Karpas-422 (cell line): ENCODE measurements around the gene EYS. TPM values are rescaled to one million over a fixed set of nuclear protein-coding genes. Genes with fewer than 3 reads are reported as not detected.
"Not testable (repeated sequence)": the region's sequence is repeated elsewhere in the genome, so short reads cannot be mapped to it uniquely, and the experiment has no call there.

Experiments
- DNase-seq: peaks from one replicate; pipeline ENCODE4 v3.0.0-alpha.2; 2015
- H2AFZ ChIP-seq: fragments of 200-600 bp; sonication (generic); 2 replicates; pipeline ENCODE4 v1.6.1; 2014; ENCODE audit warnings: antibody characterized with exemption, low read length, mixed read lengths
- H3K27ac ChIP-seq: fragments of 200-600 bp; sonication (generic); 2 replicates; pipeline ENCODE4 v1.5.1; 2014; ENCODE audit warnings: mild to moderate bottlenecking, low read length, moderate library complexity
- H3K27me3 ChIP-seq: fragments of 200-600 bp; sonication (generic); 2 replicates; pipeline ENCODE4 v1.6.1; 2014; ENCODE audit warnings: low read length, mixed read lengths
- H3K36me3 ChIP-seq: fragments of 200-600 bp; sonication (generic); 2 replicates; pipeline ENCODE4 v1.6.1; 2014; ENCODE audit warnings: low read length, mixed read lengths; ENCODE audit not compliant: insufficient read depth
- H3K4me1 ChIP-seq: fragments of 200-600 bp; sonication (generic); 2 replicates; pipeline ENCODE4 v1.6.1; 2014; ENCODE audit warnings: mild to moderate bottlenecking, low read length, mixed read lengths
- H3K4me2 ChIP-seq: fragments of 200-600 bp; sonication (generic); 2 replicates; pipeline ENCODE4 v1.6.1; 2014; ENCODE audit warnings: low read length, low read depth, mild to moderate bottlenecking; ENCODE audit not compliant: poor library complexity, severe bottlenecking
- H3K4me3 ChIP-seq: fragments of 200-600 bp; sonication (generic); 2 replicates; pipeline ENCODE4 v1.5.1; 2014; ENCODE audit warnings: mild to moderate bottlenecking, antibody characterized with exemption, low read length, mixed read lengths
- H3K79me2 ChIP-seq: fragments of 200-600 bp; sonication (generic); 2 replicates; pipeline ENCODE4 v1.6.1; 2014; ENCODE audit warnings: mild to moderate bottlenecking, low read length, mixed read lengths
- H3K9ac ChIP-seq: fragments of 200-600 bp; sonication (generic); 2 replicates; pipeline ENCODE4 v1.6.0; 2014; ENCODE audit warnings: low read length
- H3K9me2 ChIP-seq: fragments of 200-600 bp; sonication (generic), shearing (Covaris generic); replicated peaks from 2 replicates; pipeline ENCODE4 v1.6.0; 2014; ENCODE audit warnings: mild to moderate bottlenecking, low read length, moderate library complexity; ENCODE audit not compliant: insufficient read depth
- H3K9me3 ChIP-seq: fragments of 300-700, 200-600 bp; sonication (generic); 2 replicates; pipeline ENCODE4 v1.6.1; 2014; ENCODE audit warnings: low read length, mixed read lengths
- H4K20me1 ChIP-seq: fragments of 200-600 bp; sonication (generic); 2 replicates; pipeline ENCODE4 v1.6.1; 2014; ENCODE audit warnings: mild to moderate bottlenecking, antibody characterized with exemption, low read length, low read depth; ENCODE audit not compliant: insufficient read depth
- total RNA-seq: library from RNA; depleted of rRNA; stranded (reverse); fragments of >200 nt; shearing (Covaris generic); gene quantifications from 2 replicates; pipeline ENCODE4 v1.2.3, GENCODE V29; 2014; ENCODE audit warnings: low replicate concordance

Gene EYS
- total RNA-seq, 1 experiment from 2014 or later = not detected

DNA sequence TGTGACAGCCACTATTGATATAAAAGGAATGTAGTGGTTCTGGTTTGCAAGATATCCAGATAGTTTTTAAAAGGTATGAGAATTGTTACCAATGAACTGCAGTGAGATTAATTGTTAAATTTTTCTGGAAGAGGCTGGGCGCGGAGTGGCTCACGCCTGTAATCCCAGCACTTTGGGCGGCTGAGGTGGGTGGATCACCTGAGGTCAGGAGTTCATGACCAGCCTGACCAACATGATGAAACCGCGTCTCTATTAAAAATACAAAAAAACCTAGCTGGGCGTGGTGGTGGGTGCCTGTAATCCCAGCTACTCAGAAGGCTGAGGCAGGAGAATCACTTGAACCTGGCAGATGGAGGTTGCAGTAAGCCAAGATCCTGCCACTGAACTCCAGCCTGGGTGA, 1906.6 kb downstream of the EYS start:
- H3K27ac ChIP-seq, H3K9me2 ChIP-seq, H3K9ac ChIP-seq, H2AFZ ChIP-seq, H3K9me3 ChIP-seq, DNase-seq, H3K4me1 ChIP-seq, H3K4me3 ChIP-seq, H3K4me2 ChIP-seq, H3K36me3 ChIP-seq, H3K27me3 ChIP-seq, H3K79me2 ChIP-seq, H4K20me1 ChIP-seq: not testable (repeated sequence)

DNA sequence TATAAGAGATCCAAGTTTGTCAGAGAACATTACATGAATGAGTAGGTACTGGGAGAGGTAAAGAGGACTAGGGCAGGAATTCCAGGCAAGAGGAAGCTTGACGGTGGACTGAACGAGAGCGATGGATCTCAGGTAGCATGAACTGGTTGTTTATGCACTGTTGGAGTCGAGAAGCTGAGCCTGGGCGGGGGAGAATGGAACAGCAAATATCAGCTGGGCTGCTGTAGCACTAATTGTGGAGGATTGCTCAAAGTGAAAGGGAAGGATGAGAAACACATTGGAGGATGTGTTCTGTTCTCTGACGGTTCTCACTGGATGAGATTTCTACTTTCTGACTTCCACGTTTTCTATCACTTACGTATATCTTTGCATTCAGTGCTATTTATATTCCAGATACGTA, 1907.2 kb downstream of the EYS start:
- Histone ChIP-seq H3K27ac (no peak overlapping the region), H3K4me2 (no peak overlapping the region), H3K4me1 (peaks cover 4% of the 10 kb centered on the region; the same call in 1 of the 2 replicates), H3K9me3 (no peaks in the 10 kb centered on the region), H3K9ac (no peak overlapping the region), H3K36me3 (no peaks in the 10 kb centered on the region), H3K79me2 (no peaks in the 10 kb centered on the region), H3K27me3 (no peaks in the 10 kb centered on the region), H3K4me3 (no peak overlapping the region), H3K9me2 (no peaks in the 10 kb centered on the region), H2AFZ (no peak overlapping the region), H4K20me1 (no peaks in the 10 kb centered on the region)
- no peak for DNase-seq

DNA sequence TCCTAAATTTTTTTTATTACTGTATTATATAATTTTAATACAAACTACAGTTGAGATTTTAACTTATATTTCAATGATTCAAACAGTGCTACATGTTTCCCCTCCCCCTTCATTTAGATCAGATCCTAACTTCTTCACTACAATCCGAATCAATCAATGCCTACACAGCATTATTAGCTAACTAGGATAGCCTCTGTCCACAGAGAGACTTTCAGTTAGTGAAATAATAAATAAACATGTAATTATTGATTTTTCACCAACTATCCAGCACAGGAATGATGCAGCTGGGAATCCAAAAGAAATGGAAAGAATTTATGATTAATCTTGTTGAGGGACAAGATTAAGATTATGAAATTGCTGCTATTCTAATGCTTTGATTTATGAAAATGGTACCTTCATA, 1907.7 kb downstream of the EYS start:
- Histone ChIP-seq H3K4me3 (no peak overlapping the region), H4K20me1 (no peaks in the 10 kb centered on the region)

DNA sequence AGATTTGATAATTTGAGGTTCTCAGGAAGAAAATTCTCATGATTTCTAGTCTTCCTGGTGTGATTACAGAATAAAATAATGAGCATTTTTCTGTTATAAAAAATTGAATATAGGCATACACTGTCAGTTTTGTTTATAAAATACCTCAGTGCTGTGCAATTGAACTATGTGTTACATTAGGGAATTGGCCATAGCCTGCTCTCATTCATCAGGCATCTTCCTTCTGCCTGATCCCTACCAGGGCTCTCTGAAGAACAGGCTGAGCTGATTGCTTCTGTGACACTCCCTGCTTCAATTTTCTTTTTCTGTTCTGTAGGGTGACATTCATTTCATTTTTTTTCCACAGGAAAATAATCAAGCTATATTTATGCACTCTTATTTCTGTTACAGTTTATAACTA, 1908.6 kb downstream of the EYS start:
- H3K27me3 ChIP-seq = no peaks in the 10 kb centered on the region
- H2AFZ ChIP-seq = no peak overlapping the region
- H3K27ac ChIP-seq = no peak overlapping the region
- no peak overlapping the region for H3K9ac ChIP-seq
- H3K4me3 ChIP-seq = no peak overlapping the region
- peaks cover 4% of the 10 kb centered on the region; the same call in 1 of the 2 replicates for H3K4me1 ChIP-seq
- no peaks in the 10 kb centered on the region for H3K9me3 ChIP-seq
- no peak for DNase-seq
- no peak overlapping the region for H3K4me2 ChIP-seq
- no peaks in the 10 kb centered on the region for H4K20me1 ChIP-seq
- H3K79me2 ChIP-seq = no peaks in the 10 kb centered on the region
- no peaks in the 10 kb centered on the region for H3K36me3 ChIP-seq
- H3K9me2 ChIP-seq = no peaks in the 10 kb centered on the region

More for the DNA sequence above, 1907.7 kb downstream of the EYS start:
- Histone ChIP-seq H3K36me3 (no peaks in the 10 kb centered on the region), H3K9me3 (no peaks in the 10 kb centered on the region), H3K4me1 (peaks cover 4% of the 10 kb centered on the region; the same call in 1 of the 2 replicates), H3K79me2 (no peaks in the 10 kb centered on the region), H3K9ac (no peak overlapping the region), H3K9me2 (no peaks in the 10 kb centered on the region), H2AFZ (no peak overlapping the region), H3K4me2 (no peak overlapping the region), H3K27ac (no peak overlapping the region), H3K27me3 (no peaks in the 10 kb centered on the region)
- DNase-seq = no peak

DNA sequence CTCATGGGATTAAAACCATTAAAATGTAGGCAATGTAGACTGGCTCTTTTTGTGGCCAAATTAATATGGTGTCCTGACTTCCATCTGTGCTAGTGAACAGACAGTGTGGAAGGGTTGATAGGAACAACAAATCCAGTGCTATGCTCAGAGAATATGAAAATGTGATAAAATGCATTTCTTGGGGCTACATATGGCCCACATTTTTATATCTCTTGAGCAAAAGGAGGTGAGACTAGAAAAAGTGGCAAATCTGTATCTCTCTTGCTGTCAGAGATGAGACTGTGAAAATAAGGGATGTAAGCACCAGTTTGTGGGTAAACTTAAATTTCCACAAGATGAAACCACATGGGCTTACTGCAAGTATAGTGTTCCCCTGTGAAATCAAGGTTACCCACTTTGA, 1909.3 kb downstream of the EYS start:
- Histone ChIP-seq H3K9ac (no peak overlapping the region), H3K27me3 (no peaks in the 10 kb centered on the region), H3K9me3 (no peaks in the 10 kb centered on the region), H3K4me1 (peaks cover 4% of the 10 kb centered on the region; the same call in 1 of the 2 replicates), H3K4me3 (no peak overlapping the region), H3K4me2 (no peak overlapping the region), H2AFZ (no peak overlapping the region), H4K20me1 (no peaks in the 10 kb centered on the region), H3K27ac (no peak overlapping the region), H3K36me3 (no peaks in the 10 kb centered on the region), H3K79me2 (no peaks in the 10 kb centered on the region), H3K9me2 (no peaks in the 10 kb centered on the region)
- DNase-seq = no peak

DNA sequence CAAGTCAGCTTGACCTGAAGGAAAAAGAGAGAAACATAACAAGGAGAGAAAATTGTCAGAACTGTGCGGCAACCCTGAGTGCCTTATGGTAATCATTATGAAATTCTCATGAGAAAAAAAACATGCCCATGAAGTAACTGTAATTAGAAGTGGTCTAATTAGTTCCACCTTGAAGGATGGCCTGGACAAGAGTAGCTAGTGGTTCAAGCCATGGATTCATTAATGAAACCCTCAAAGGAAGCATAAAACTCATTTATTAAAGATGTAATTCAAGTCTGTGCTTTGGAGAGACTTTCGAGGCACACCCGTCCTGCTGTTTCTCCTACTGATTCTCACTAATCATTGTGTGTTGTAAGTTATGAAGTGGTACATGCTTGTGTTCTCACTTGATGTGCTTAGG, 1911.2 kb downstream of the EYS start:
- Histone ChIP-seq H3K9me2 (no peaks in the 10 kb centered on the region), H3K4me1 (peaks cover 10% of the 10 kb centered on the region; the same call in 1 of the 2 replicates), H3K4me2 (no peak overlapping the region), H3K27me3 (no peaks in the 10 kb centered on the region), H3K9ac (no peak overlapping the region), H2AFZ (no peak overlapping the region), H3K36me3 (no peaks in the 10 kb centered on the region), H3K79me2 (no peaks in the 10 kb centered on the region), H3K4me3 (no peak overlapping the region), H4K20me1 (no peaks in the 10 kb centered on the region), H3K27ac (no peak overlapping the region), H3K9me3 (no peaks in the 10 kb centered on the region)
- DNase-seq = no peak

DNA sequence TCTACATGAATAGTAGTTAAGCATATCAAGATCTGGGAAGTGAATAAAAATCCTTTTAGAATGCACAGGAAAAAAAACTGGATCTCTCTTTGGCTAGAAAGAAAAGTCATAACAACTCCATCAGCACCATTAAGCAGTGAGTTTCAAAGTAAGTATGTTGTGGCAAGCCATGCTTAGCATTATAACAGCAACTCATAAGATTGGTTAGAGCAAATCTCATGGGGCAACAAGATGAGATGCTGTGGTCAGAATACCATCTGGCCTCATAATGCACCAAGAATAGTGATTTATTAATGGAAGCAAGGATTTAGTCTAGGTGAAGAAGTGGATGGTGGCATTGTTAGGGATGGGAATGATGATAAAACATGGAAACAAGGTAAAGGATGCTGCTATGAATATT, 1912.0 kb downstream of the EYS start:
- H3K9me2 ChIP-seq = no peaks in the 10 kb centered on the region
- no peak overlapping the region for H3K9ac ChIP-seq
- H3K9me3 ChIP-seq = no peaks in the 10 kb centered on the region
- DNase-seq = no peak
- H3K4me3 ChIP-seq = no peak overlapping the region
- H3K4me2 ChIP-seq = no peak overlapping the region
- H3K27ac ChIP-seq = no peak overlapping the region
- H3K27me3 ChIP-seq = no peaks in the 10 kb centered on the region
- H2AFZ ChIP-seq = no peak overlapping the region
- H3K4me1 ChIP-seq = peaks cover 10% of the 10 kb centered on the region; the same call in 1 of the 2 replicates
- H3K79me2 ChIP-seq = no peaks in the 10 kb centered on the region
- no peaks in the 10 kb centered on the region for H3K36me3 ChIP-seq
- no peaks in the 10 kb centered on the region for H4K20me1 ChIP-seq

DNA sequence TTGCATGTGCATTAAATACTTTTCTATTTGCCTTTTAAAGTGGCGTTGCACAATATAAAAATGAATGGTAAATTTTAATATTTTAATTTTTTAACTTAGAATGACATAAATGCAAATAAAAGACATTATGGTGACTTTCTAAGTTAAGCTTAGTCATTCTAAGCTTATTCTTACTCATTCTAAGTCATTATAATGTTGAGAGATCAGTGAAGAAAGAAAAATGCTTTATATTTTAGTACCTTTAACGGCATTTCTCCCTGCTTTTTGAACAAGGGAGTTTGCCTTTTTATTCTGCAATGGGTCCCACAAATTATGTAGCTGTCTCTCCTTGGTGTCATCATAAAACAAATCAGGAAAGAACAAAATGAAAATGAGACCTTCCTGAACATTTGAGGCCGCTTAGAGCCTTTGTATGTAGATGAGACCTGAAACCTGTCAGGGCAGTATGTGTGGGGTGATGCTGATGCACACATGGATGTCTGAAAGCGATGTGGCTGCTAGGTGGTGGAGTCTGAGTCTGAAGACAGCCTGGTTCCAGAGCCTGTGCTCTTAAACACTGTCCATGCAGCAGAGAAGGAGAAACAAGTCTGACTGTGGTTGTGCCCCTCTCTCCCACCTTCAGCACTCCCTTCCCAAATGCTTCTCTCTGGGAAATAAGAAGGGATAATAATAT, 1913.4 kb downstream of the EYS start:
- H3K4me2 ChIP-seq = no peak overlapping the region
- no peak overlapping the region for H3K4me3 ChIP-seq
- no peaks in the 10 kb centered on the region for H3K79me2 ChIP-seq
- no peaks in the 10 kb centered on the region for H3K27me3 ChIP-seq
- no peak overlapping the region for H2AFZ ChIP-seq
- H4K20me1 ChIP-seq = no peaks in the 10 kb centered on the region
- H3K9ac ChIP-seq = no peak overlapping the region
- no peak for DNase-seq
- no peak overlapping the region for H3K27ac ChIP-seq
- no peaks in the 10 kb centered on the region for H3K9me3 ChIP-seq
- H3K4me1 ChIP-seq = peaks cover 10% of the 10 kb centered on the region; the same call in 1 of the 2 replicates
- no peaks in the 10 kb centered on the region for H3K9me2 ChIP-seq
- H3K36me3 ChIP-seq = no peaks in the 10 kb centered on the region
